ENCODE measurements around the gene KRTAP5-4. TPM values are rescaled to one million over a fixed set of nuclear protein-coding genes. Genes with fewer than 3 reads are reported as not detected.

Gene KRTAP5-4
- polyA plus RNA-seq, 10 donors, result not detected

GRCh38 chr11:1573077-1573902 lies 48.6 kb downstream of the KRTAP5-4 start:
- peak in 1 of 3 donors; percentile 45 for DNase-seq

GRCh38 chr11:1572197-1573076 lies 49.5 kb downstream of the KRTAP5-4 start, which contains the start of gene DUSP8:
Gene DUSP8 (minus strand): TSS chr11:1572271. CDS start chr11:1565826, 6,445 bp downstream.
- peak; percentile 81 to 95 (median 94) for DNase-seq

- DNase-seq, result no peak
Measured at GRCh38 chr11:1571760-1572196, 50.2 kb downstream of the KRTAP5-4 start.

Other genes with a start within 250 kb of the KRTAP5-4 start
- gene BRSK2, start 232.2 kb downstream of the KRTAP5-4 start, polyA plus RNA-seq (ENCODE audit: insufficient read length in 10 of 10), result 1 to 10 TPM in 8 of 10 donors, under 1 TPM in 2; 0.76 to 2.2 (median 1.4) TPM
- 10 to 100 TPM; 20.2 to 26.1 (median 22.6) TPM for gene MOB2, start 135.4 kb downstream of the KRTAP5-4 start, polyA plus RNA-seq (ENCODE audit: insufficient read length in 10 of 10)
- 10 to 100 TPM in 9 of 10 donors, 1 to 10 TPM in 1; 7.9 to 39.8 (median 19.0) TPM for gene DUSP8, start 49.9 kb downstream of the KRTAP5-4 start, polyA plus RNA-seq (ENCODE audit: insufficient read length in 10 of 10)
- gene KRTAP5-1, start 36.9 kb downstream of the KRTAP5-4 start, polyA plus RNA-seq (ENCODE audit: insufficient read length in 10 of 10), result 1 to 10 TPM in 5 of 10 donors, under 1 TPM in 5; 0.19 to 1.7 (median 0.89) TPM
- gene KRTAP5-2, start 23.8 kb downstream of the KRTAP5-4 start, polyA plus RNA-seq (ENCODE audit: insufficient read length in 10 of 10), result under 1 TPM in 1 of 10 donors, not detected in 9; 0.30 TPM
- gene KRTAP5-3, start 13.7 kb downstream of the KRTAP5-4 start, polyA plus RNA-seq (ENCODE audit: insufficient read length in 10 of 10), result not detected
- gene KRTAP5-5, start 7.6 kb upstream of the KRTAP5-4 start, polyA plus RNA-seq (ENCODE audit: insufficient read length in 10 of 10), result not detected
- gene KRTAP5-6, start 75.1 kb upstream of the KRTAP5-4 start, polyA plus RNA-seq (ENCODE audit: insufficient read length in 10 of 10), result under 1 TPM in 7 of 10 donors, not detected in 3; 0.37 to 0.96 (median 0.61) TPM
- under 1 TPM; 0.09 to 0.97 (median 0.21) TPM for gene IFITM10, start 128.5 kb upstream of the KRTAP5-4 start, polyA plus RNA-seq (ENCODE audit: insufficient read length in 10 of 10)
- 100 to 1,000 TPM in 3 of 10 donors, 10 to 100 TPM in 7; 72.0 to 110 (median 89.6) TPM for gene CTSD, start 141.8 kb upstream of the KRTAP5-4 start, polyA plus RNA-seq (ENCODE audit: insufficient read length in 10 of 10)
- gene SYT8, start 212.9 kb upstream of the KRTAP5-4 start, polyA plus RNA-seq (ENCODE audit: insufficient read length in 10 of 10), result 1 to 10 TPM in 3 of 10 donors, under 1 TPM in 7; 0.26 to 2.8 (median 0.58) TPM
- 1,000 to 10,000 TPM; 1,680 to 3,659 (median 2,733) TPM for gene TNNI2, start 216.8 kb upstream of the KRTAP5-4 start, polyA plus RNA-seq (ENCODE audit: insufficient read length in 10 of 10)
- 10 to 100 TPM; 25.7 to 81.2 (median 44.8) TPM for gene LSP1, start 230.9 kb upstream of the KRTAP5-4 start, polyA plus RNA-seq (ENCODE audit: insufficient read length in 10 of 10)